Adrenal gland (tissue), 12 donors: Measurements from ENCODE around the gene SURF4. TPM values are rescaled to one million over a fixed set of nuclear protein-coding genes. Genes with fewer than 3 reads are reported as not detected.
"Not testable (repeated sequence)": the region's sequence is repeated elsewhere in the genome, so short reads cannot be mapped to it uniquely, and the experiment has no call there.

Source experiments
- DNase-seq, 7 donors: peaks; one replicate each; pipeline ENCODE4 v3.0.0-alpha.2; 2019 to 2020
- H3K27ac ChIP-seq, 5 donors: fragments of 200-600 bp; sonication (generic) in 4 of 5; 1 replicate in 3 of 5; 2 replicates in 2 of 5; pipeline versions ENCODE4 v1.5.1 to v1.8.0; 2016 to 2020; ENCODE audit warnings: mild to moderate bottlenecking in 1 of 5
- H3K27me3 ChIP-seq: fragments of 200-600 bp; 2 replicates; pipeline ENCODE4 v1.8.0; 2021
- H3K36me3 ChIP-seq, 2 donors: fragments of 200-600 bp; replicated peaks in 1 of 2; 1 replicate in 1 of 2; 2 replicates in 1 of 2; pipeline versions ENCODE4 v1.5.1 to v1.8.0; 2018 to 2022
- H3K4me1 ChIP-seq, 2 donors: fragments of 200-600 bp; replicated peaks in 1 of 2; 1 replicate in 1 of 2; 2 replicates in 1 of 2; pipeline versions ENCODE4 v1.5.1 to v1.8.0; 2018 to 2021
- H3K4me3 ChIP-seq, 4 donors: fragments of 200-600 bp; sonication (generic) in 3 of 4; one replicate each; pipeline ENCODE4 v1.5.1; 2016 to 2018
- H3K9me3 ChIP-seq, 3 donors: fragments of 200-600 bp; sonication (generic) in 1 of 3; replicated peaks in 1 of 3; 1 replicate in 2 of 3; 2 replicates in 1 of 3; pipeline versions ENCODE4 v1.5.1 to v1.8.0; 2016 to 2021
- POLR2A ChIP-seq, 2 donors: fragments of 450-650 bp; IDR thresholded peaks; one replicate each; pipeline ENCODE4 v1.6.1; 2017; ENCODE audit warnings: antibody characterized with exemption in 2 of 2, mild to moderate bottlenecking in 2 of 2, moderate library complexity in 1 of 2
- WGBS, 4 donors: extraction: QIAGEN DNeasy Blood & Tissue Kit in 2 of 4; methylation state at CpG; one replicate each; pipeline versions ENCODE4 v1.1.5 to v1.1.7; 2013 to 2017; 5-methylcytosine and 5-hydroxymethylcytosine counted together
- intact Hi-C, 2 donors: fragments of 100-400 bp; cut with DNase I; formaldehyde crosslinking; loops; one replicate each; pipeline versions ENCODE4 v1.14.1 to v1.15.0; 2022 to 2023
- polyA plus RNA-seq, 3 donors: library from polyadenylated mRNA; stranded (reverse); fragments of 200-250 nt in 2 of 3; fragments of 350-450 nt in 1 of 3; fragmentation: Illumina TruSeq in 1 of 3; extraction: RNeasy Lipid Tissue Mini Kit (QIAGEN cat#74804) in 1 of 3; gene quantifications; one replicate each; pipeline ENCODE4 v1.2.3, GENCODE V29; 2013 to 2014
- total RNA-seq, 9 donors: library from RNA; depleted of rRNA in 4 of 9; stranded (reverse); fragments of >200 nt in 4 of 9; fragments of 120-200 nt in 1 of 9; fragmentation: NEBNext Ultra II Directional in 1 of 9; extraction: Animal tissue kit (Norgen Biotek cat#: 25700) in 1 of 9; gene quantifications; one replicate each; pipeline versions ENCODE4 v1.1.0 to v1.2.4, GENCODE V29; 2013 to 2023
- TF ChIP-seq, protein P1 (sequence below), 6 experiments: fragments of 450-650 bp in 4 of 6; fragments of 200-600 bp in 2 of 6; sonication (generic) in 1 of 6; IDR thresholded peaks; 1 replicate in 5 of 6; 2 replicates in 1 of 6; pipeline versions ENCODE4 v1.5.1 to v1.8.0; 2016 to 2021; ENCODE audit warnings: antibody characterized with exemption in 6 of 6, mild to moderate bottlenecking in 2 of 6, moderate library complexity in 1 of 6
- donor health status: healthy with polysubstance abuse.
- donor health status: Bipolar disorder and iron deficiency.
- donor health status: DM: yes; HTN: yes; CAD: no.
- donor health status: DM: no; HTN: no; CAD: no.
- donor health status: DM: no; HTN: no; CAD: no.
- donor health status: DM: yes; HTN: yes; CAD: no.

SURF4 gene
- total and polyA plus RNA-seq, 12 donors: 43.4 to 340 (median 177) TPM

DNA sequence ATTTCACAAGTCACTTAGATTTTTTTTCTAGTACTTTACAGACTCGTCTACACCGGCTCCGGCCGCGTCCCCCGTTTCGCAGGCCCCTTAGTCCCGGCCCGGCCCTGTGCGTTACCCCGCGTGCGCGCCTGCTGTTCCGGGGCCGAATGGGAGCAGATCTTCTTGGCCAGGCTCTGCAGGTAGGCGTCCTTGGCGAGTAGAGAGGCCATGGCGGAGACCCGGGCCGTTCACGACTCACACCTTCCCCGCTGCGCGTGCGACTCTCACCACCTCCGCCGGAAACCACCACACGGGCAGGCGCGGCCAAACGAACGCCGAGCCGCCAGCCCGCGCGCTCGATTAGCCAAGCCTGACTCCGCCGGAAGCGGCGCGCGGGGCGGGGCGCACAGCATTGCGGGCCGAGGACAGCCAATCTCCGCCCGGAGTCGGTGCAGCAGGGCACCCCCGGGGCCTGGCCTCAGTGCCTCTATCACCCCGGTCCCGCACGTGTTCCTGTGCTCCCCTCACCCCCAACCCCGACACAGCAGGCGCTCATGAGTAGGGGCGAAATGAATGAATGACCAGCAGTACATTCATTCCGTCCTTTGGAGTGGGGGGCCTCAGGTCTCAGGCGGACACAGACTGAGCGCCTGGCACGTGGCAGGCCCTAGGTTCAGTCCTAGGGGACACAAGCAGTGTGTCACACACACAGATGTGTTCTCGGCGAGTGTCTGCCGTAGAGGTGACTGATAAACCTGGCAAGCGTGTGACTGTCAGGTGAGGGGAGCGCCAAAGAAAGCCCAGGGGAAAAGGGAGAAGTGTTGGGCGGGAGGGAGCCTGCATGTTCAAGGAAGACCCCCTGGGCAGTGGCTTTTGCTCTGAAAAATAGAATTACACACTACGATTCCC lies 39.7 kb downstream of the SURF4 start, which contains the start of gene SURF6:
Gene SURF6 (minus strand): TSS at position 265 of the 888 bp plus-strand sequence. CDS start 56 bp downstream, at position 209.
- intact Hi-C loops: no loop called here
- peak; percentile 90 to 94 (median 91) for DNase-seq
- H3K4me3 ChIP-seq: peak within 1 kb of the TSS; percentile 43 to 92 (median 60)
- peaks cover 0 to 39% of the 10 kb centered on the region in 2 donors for H3K36me3 ChIP-seq
- no peaks in the 10 kb centered on the region for H3K27me3 ChIP-seq
- H3K9me3 ChIP-seq: no peaks in the 10 kb centered on the region
- 5 to 24% (median 9%) methylated on average over 20 to 70 of the region's 70 CpGs for WGBS, 4 donors
- peak within 1 kb of the TSS in 4 of 5 donors; percentile 47 to 81 (median 69) for H3K27ac ChIP-seq
- peak; percentile 34 to 63 for TF ChIP-seq POLR2A (IDR thresholded peaks at IDR 0.05)
- TF ChIP-seq, protein P1, sequence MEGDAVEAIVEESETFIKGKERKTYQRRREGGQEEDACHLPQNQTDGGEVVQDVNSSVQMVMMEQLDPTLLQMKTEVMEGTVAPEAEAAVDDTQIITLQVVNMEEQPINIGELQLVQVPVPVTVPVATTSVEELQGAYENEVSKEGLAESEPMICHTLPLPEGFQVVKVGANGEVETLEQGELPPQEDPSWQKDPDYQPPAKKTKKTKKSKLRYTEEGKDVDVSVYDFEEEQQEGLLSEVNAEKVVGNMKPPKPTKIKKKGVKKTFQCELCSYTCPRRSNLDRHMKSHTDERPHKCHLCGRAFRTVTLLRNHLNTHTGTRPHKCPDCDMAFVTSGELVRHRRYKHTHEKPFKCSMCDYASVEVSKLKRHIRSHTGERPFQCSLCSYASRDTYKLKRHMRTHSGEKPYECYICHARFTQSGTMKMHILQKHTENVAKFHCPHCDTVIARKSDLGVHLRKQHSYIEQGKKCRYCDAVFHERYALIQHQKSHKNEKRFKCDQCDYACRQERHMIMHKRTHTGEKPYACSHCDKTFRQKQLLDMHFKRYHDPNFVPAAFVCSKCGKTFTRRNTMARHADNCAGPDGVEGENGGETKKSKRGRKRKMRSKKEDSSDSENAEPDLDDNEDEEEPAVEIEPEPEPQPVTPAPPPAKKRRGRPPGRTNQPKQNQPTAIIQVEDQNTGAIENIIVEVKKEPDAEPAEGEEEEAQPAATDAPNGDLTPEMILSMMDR (IDR thresholded peaks at IDR 0.05): peak in 2 of 6 experiments; percentile 4 to 16
- peaks cover 29 to 44% of the 10 kb centered on the region in 2 donors for H3K4me1 ChIP-seq

- DNase-seq: peak in 6 of 7 donors; percentile 4 to 49 (median 14)
- intact Hi-C loops: loop anchor here (5.0 kb wide), 2 partner anchors 98 to 153 kb away; no protein-coding TSS in a partner anchor
- H3K27me3 ChIP-seq, H3K9me3 ChIP-seq: not testable (repeated sequence)
- Histone ChIP-seq H3K36me3 (peaks cover 0 to 44% of the 10 kb centered on the region in 2 donors), H3K27ac (peak overlapping the region in 1 of 5 donors; percentile 12), H3K4me3 (peak overlapping the region in 1 of 4 donors; percentile 64), H3K4me1 (peaks cover 25 to 32% of the 10 kb centered on the region in 2 donors)
- WGBS, 4 donors: 62 to 77% (median 71%) methylated on average over 11 of the region's 11 CpGs
Measured at GRCh38 chr9:133334888-133335287, 41.0 kb downstream of the SURF4 start.

DNA sequence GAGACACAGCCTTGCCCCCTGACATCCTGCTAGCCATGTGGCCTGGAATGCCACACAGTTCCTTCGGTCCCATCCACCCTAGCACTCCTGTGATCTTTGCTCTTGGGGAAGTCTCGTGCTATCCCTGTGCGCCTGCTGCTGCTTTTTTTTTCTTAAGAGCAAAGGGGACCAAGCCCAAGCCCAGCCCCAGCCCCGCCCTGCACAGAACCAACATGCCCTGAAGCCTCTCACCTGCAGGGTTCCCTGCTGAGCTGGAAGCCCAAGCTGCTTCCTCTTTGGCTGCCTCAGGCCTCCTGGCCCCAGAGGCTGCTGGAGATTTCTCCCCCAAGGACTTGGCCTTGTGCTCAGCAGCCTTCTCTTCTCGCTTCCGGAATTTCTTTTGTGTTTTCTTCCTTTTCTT lies 41.7 kb downstream of the SURF4 start:
- DNase-seq: peak in 5 of 7 donors; percentile 15 to 46 (median 21)
- WGBS, 4 donors: 61 to 83% (median 67%) methylated on average over 6 of the region's 6 CpGs
- Histone ChIP-seq H3K27me3 (no peaks in the 10 kb centered on the region), H3K27ac (peak overlapping the region in 1 of 5 donors; percentile 12), H3K4me3 (no peak overlapping the region), H3K36me3 (peaks cover 0 to 40% of the 10 kb centered on the region in 2 donors), H3K4me1 (peaks cover 23 to 25% of the 10 kb centered on the region in 2 donors), H3K9me3 (no peaks in the 10 kb centered on the region)
- intact Hi-C loops: loop anchor here (5.0 kb wide), 2 partner anchors 97 to 152 kb away; no protein-coding TSS in a partner anchor
- TF ChIP-seq, protein P1 (IDR thresholded peaks at IDR 0.05): no peak
- TF ChIP-seq POLR2A (IDR thresholded peaks at IDR 0.05): no peak

DNA sequence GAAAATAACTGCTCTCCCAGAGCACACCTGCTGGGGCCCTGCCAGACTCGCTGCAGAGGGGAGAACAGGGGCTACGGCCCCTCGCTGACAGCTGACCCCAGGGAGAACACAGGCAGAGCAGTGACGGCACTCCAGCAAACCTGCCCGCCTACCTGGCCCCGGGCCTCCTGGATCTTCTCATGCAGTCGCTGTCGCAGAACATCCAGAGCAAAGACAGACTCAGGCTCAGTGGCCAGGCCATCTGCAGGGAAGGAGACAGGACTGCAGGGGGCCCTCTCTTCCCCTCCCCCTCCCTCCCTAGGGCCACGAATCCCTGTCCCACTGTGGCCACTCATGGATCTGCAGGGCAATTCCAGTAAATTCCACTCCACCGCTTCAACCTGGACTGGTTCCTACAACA lies 42.3 kb downstream of the SURF4 start:
- intact Hi-C loops: loop anchor here (5.0 kb wide), 2 partner anchors 96 to 151 kb away; no protein-coding TSS in a partner anchor
- H3K36me3 ChIP-seq: peaks cover 0 to 39% of the 10 kb centered on the region in 2 donors
- 64 to 86% (median 76%) methylated on average over 2 to 10 of the region's 10 CpGs for WGBS, 4 donors
- TF ChIP-seq, protein P1 (IDR thresholded peaks at IDR 0.05): no peak
- TF ChIP-seq POLR2A (IDR thresholded peaks at IDR 0.05): no peak
- H3K4me3 ChIP-seq: no peak overlapping the region
- H3K27me3 ChIP-seq: no peaks in the 10 kb centered on the region
- peaks cover 23% of the 10 kb centered on the region in 2 donors for H3K4me1 ChIP-seq
- DNase-seq: peak in 4 of 7 donors; percentile 13 to 24 (median 16)
- H3K9me3 ChIP-seq: no peaks in the 10 kb centered on the region
- no peak overlapping the region for H3K27ac ChIP-seq
